ENCODE data around the gene MCCD1. TPM values are rescaled to one million over a fixed set of nuclear protein-coding genes. Genes with fewer than 3 reads are reported as not detected.

MCCD1 gene
- total RNA-seq, 4 donors from 2014 or later, result not detected

- no peak for TF ChIP-seq CTCF (IDR thresholded peaks at IDR 0.05; ENCODE audit: low read depth)
Measured at GRCh38 chr6:31535538-31536324, 7.0 kb downstream of the MCCD1 start.

DNA sequence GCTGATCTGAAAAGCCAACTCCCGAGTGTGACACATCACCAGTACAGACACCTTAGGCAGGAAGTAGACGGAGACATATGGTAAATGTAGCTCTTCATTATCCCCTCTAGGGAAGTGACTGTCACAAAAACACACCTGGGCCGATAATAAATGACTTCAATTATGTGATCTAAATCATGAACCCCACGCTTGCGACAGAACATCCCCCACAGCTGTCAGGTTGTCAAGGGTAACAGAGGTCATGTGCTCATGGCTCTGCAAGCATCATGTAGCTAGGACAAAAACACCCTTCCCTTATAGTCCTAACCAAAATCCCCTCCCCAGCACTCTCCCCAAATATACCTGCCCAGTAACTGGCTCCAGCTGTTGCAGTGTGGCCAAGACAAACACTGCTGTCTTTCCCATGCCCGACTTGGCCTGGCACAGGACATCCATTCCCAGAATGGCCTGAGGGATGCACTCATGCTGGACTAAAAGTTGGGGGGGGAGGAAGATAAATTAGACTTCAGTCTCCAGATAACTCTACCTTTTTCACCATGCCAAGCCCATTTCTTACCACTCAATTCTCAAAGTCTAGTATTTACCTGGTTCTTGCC, 10.1 kb downstream of the MCCD1 start:
- TF ChIP-seq CTCF (IDR thresholded peaks at IDR 0.05; ENCODE audit: low read depth), result no peak

DNA sequence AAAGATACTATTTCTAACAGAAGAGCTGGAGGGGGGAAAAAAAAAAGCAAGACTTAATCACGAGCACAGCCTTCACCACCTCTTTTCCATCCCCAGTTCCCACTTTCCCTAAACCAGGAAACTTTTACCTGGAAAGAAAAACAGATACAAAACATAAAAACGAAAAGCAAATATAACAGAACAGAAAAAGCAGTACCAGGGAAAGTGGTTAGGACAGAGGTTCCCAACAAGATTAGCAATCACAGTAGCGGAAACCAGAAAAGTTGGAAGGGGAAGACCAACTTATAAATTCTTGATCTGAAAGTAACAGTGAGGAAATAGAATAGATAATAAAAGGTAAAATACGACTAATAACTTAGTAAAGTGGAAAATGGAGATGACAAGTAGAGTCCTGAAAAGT, 11.9 kb downstream of the MCCD1 start:
- TF ChIP-seq CTCF (IDR thresholded peaks at IDR 0.05; ENCODE audit: low read depth), result no peak

DNA sequence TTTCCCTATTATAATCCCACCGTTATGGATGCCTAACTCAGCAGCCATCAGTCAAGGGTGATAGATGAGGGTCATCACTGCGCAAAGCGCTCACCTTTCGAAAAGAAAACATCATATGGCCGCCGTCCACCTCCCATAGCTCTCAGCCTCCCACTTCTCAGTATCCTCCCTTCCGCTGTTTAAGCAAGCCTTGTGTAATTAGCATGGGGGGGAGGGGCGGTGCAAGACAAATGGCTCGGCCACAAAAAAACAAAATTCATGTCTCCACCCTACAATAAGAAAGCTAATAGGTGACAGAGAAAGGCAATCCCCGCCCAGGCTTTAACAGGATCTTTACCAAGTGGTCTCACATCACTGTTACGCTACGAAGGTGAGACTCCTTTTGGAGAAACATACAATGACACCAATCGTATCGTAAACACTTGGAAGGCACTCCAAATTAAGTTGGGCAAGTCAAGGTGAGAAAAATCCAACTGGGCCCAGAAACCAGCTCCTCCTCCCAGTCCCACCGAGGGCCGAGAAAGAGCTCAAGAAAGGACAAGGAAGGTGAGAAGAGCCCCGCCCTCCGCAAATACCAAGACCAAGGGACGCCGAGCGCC, 12.4 kb downstream of the MCCD1 start:
- no peak for TF ChIP-seq CTCF (IDR thresholded peaks at IDR 0.05; ENCODE audit: low read depth)

DNA sequence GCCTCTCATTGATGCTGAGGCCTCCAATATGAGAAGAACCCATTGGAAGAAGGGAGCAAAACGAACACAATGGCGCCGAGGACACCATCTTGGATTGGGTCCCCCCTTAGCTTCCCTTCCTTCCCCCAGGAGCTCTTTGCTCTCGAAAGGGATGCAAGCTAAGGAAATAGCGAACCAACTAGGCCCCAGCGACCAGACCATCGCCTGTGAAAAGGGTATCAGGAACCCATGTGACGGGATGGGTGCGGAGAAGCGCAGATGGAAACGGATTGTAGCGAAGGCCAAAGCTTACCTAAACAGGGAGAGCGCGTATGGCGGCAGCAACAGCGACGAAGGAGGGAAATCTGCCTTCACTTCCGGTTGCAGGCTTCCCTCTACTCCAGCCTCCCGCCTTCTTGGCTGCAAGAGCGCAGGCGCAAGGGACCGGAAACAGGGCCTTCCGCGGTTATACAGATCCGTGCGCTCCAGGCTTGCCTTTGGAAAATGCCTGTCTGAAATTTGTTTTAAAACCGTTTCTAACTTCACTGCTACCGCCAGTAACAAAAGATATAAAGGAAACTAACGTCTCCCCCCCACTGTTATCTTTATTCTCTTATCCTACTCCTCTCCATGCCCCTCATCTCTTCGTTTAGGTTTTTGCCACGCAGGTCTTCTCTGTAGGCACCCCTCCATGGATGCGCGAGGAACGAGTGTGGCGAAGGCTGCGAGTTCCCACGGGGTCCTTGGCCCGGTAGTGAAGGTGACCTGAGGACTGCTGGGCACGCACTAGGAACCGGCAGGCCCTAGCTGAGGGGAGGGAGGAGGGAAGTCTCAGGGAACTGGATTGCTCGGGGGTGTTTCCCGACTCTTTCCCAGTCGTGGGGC, 13.1 kb downstream of the MCCD1 start, which contains the start of gene DDX39B:
Gene DDX39B, minus strand, starts transcription at position 346 of the 864 bp plus-strand sequence. CDS start 1,471 bp downstream, outside the sequence.
- TF ChIP-seq CTCF (IDR thresholded peaks at IDR 0.05; ENCODE audit: low read depth), result no peak

DNA sequence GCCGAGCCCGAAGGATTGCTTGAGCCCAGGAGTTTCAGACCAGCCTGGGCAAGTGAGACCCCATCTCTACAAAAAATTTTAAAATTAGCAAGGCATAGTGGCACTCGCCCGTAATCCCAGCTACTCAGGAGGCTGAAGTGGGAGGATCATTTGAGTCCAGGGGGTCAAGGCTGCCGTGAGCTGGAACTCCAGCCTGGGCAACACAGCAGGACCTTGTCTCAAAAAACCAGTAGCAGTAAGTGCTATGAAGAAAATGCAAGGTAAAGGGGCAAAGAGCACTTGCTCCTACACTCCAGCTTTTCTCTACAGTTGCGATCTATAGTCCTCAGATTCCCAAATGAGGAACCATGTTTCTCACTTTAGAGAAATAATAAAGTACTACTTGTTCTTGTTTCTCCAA, 14.9 kb downstream of the MCCD1 start:
- no peak for TF ChIP-seq CTCF (IDR thresholded peaks at IDR 0.05; ENCODE audit: low read depth)
